ENCODE data around the gene THSD7B.

GRCh38 chr2:136738044-136738443 lies 27.3 kb upstream of the THSD7B start:
- TF ChIP-seq, protein P1, sequence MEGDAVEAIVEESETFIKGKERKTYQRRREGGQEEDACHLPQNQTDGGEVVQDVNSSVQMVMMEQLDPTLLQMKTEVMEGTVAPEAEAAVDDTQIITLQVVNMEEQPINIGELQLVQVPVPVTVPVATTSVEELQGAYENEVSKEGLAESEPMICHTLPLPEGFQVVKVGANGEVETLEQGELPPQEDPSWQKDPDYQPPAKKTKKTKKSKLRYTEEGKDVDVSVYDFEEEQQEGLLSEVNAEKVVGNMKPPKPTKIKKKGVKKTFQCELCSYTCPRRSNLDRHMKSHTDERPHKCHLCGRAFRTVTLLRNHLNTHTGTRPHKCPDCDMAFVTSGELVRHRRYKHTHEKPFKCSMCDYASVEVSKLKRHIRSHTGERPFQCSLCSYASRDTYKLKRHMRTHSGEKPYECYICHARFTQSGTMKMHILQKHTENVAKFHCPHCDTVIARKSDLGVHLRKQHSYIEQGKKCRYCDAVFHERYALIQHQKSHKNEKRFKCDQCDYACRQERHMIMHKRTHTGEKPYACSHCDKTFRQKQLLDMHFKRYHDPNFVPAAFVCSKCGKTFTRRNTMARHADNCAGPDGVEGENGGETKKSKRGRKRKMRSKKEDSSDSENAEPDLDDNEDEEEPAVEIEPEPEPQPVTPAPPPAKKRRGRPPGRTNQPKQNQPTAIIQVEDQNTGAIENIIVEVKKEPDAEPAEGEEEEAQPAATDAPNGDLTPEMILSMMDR (IDR thresholded peaks at IDR 0.05) = no peak
- TF ChIP-seq POLR2A (IDR thresholded peaks at IDR 0.05; ENCODE audit: low read depth) = no peak
- no peak for TF ChIP-seq POLR2AphosphoS5 (IDR thresholded peaks at IDR 0.05)
- TF ChIP-seq EP300 (IDR thresholded peaks at IDR 0.05) = no peak

Data from esophagus muscularis mucosa (tissue), 4 donors.